HG03196 (cell line): Measurements from ENCODE around the gene HMX1.

Experiments used
- ATAC-seq: cut with Tn5 transposase; IDR thresholded peaks from one replicate; pipeline ENCODE4 v1.9.1; 2021; ENCODE audit not compliant: unreplicated experiment

The HMX1 gene

GRCh38 chr4:8871417-8872401 is at the start of gene HMX1:
Gene HMX1 (minus strand): TSS chr4:8871839. CDS start chr4:8871614, 225 bp downstream.
- no peak for ATAC-seq

- ATAC-seq, result no peak
These were observed 49.3 kb upstream of the HMX1 start for GRCh38 chr4:8920969-8921368.

GRCh38 chr4:8920289-8920965 is 48.8 kb upstream of the HMX1 start:
- no peak for ATAC-seq

- ATAC-seq, result no peak
These were observed 48.1 kb upstream of the HMX1 start for GRCh38 chr4:8919651-8920288.

- peak; percentile 60 for ATAC-seq
These were observed 46.5 kb upstream of the HMX1 start for GRCh38 chr4:8917868-8918783.

GRCh38 chr4:8917321-8917811 is 45.7 kb upstream of the HMX1 start:
- ATAC-seq, result no peak

GRCh38 chr4:8916906-8917305 is 45.3 kb upstream of the HMX1 start:
- ATAC-seq, result no peak

- ATAC-seq, result no peak
These were observed 44.8 kb upstream of the HMX1 start for GRCh38 chr4:8916351-8916885.

- no peak for ATAC-seq
These were observed 43.9 kb upstream of the HMX1 start for GRCh38 chr4:8915201-8916200.

- no peak for ATAC-seq
These were observed 43.0 kb upstream of the HMX1 start for GRCh38 chr4:8914461-8915171.

- ATAC-seq, result no peak
These were observed 42.3 kb upstream of the HMX1 start for GRCh38 chr4:8913858-8914460.

- no peak for ATAC-seq
These were observed 41.6 kb upstream of the HMX1 start for GRCh38 chr4:8913121-8913857.

- no peak for ATAC-seq
These were observed 40.9 kb upstream of the HMX1 start for GRCh38 chr4:8912506-8912905.

- ATAC-seq, result no peak
These were observed 40.4 kb upstream of the HMX1 start for GRCh38 chr4:8912089-8912455.

- ATAC-seq, result no peak
These were observed 39.9 kb upstream of the HMX1 start for GRCh38 chr4:8911316-8912088.

- ATAC-seq, result no peak
These were observed 39.2 kb upstream of the HMX1 start for GRCh38 chr4:8910822-8911315.
